GM19035 (cell line): ENCODE measurements around the gene ICA1.
"Not testable (repeated sequence)": the region's sequence is repeated elsewhere in the genome, so short reads cannot be mapped to it uniquely, and the experiment has no call there.

Source experiments
- ATAC-seq: cut with Tn5 transposase; IDR thresholded peaks from one replicate; pipeline ENCODE4 v1.9.1; 2021; ENCODE audit not compliant: unreplicated experiment

Gene ICA1

GRCh38 chr7:8109196-8110022 lies 152.6 kb downstream of the ICA1 start:
- no peak for ATAC-seq

- ATAC-seq = no peak
Measured at GRCh38 chr7:8105449-8106095, 156.4 kb downstream of the ICA1 start.

- ATAC-seq = no peak
Measured at GRCh38 chr7:8103282-8103681, 158.7 kb downstream of the ICA1 start.

GRCh38 chr7:8101292-8101691 lies 160.7 kb downstream of the ICA1 start:
- ATAC-seq = not testable (repeated sequence)

- ATAC-seq = no peak
Measured at GRCh38 chr7:8094164-8095140, 167.5 kb downstream of the ICA1 start.

- ATAC-seq = no peak
Measured at GRCh38 chr7:8092140-8092539, 169.8 kb downstream of the ICA1 start.

- no peak for ATAC-seq
Measured at GRCh38 chr7:8089036-8089780, 172.8 kb downstream of the ICA1 start.

GRCh38 chr7:8086239-8086638 lies 175.7 kb downstream of the ICA1 start:
- ATAC-seq = no peak

- ATAC-seq = no peak
Measured at GRCh38 chr7:8085420-8085819, 176.5 kb downstream of the ICA1 start.

GRCh38 chr7:8084836-8085235 lies 177.1 kb downstream of the ICA1 start:
- no peak for ATAC-seq

- no peak for ATAC-seq
Measured at GRCh38 chr7:8082762-8083161, 179.2 kb downstream of the ICA1 start.

- no peak for ATAC-seq
Measured at GRCh38 chr7:8078418-8078817, 183.5 kb downstream of the ICA1 start.

GRCh38 chr7:8070451-8071180 lies 191.4 kb downstream of the ICA1 start:
- no peak for ATAC-seq

GRCh38 chr7:8068892-8069686 lies 192.9 kb downstream of the ICA1 start:
- ATAC-seq = no peak

GRCh38 chr7:8065356-8065813 lies 196.6 kb downstream of the ICA1 start:
- no peak for ATAC-seq

- ATAC-seq = no peak
Measured at GRCh38 chr7:8064828-8065227, 197.1 kb downstream of the ICA1 start.

- no peak for ATAC-seq
Measured at GRCh38 chr7:8063706-8064297, 198.2 kb downstream of the ICA1 start.

GRCh38 chr7:8063300-8063699 lies 198.7 kb downstream of the ICA1 start:
- ATAC-seq = not testable (repeated sequence)
